Heart right ventricle (tissue), 16 donors: Measurements from ENCODE around the gene TSEN2. TPM values are rescaled to one million over a fixed set of nuclear protein-coding genes. Genes with fewer than 3 reads are reported as not detected.

Experiments
- ATAC-seq, 8 donors: fragments of 200-7000 bp; cut with Tn5 transposase; one replicate each; pipeline ENCODE4 v1.9.1; 2020; ENCODE audit warnings: mild to moderate bottlenecking in 8 of 8, moderate library complexity in 8 of 8, moderate number of reproducible peaks in 1 of 8
- DNase-seq, 2 donors: peaks; one replicate each; pipeline ENCODE4 v3.0.0-alpha.2; 2020
- H3K27ac ChIP-seq, 10 donors: fragments of 200-600 bp; sonication (generic) in 2 of 10; one replicate each; pipeline versions ENCODE4 v1.5.0 to v1.8.0; 2020 to 2022; ENCODE audit warnings: mild to moderate bottlenecking in 3 of 10
- H3K27me3 ChIP-seq, 7 donors: fragments of 200-600 bp; one replicate each; pipeline ENCODE4 v1.8.0; 2021 to 2022; ENCODE audit warnings: mild to moderate bottlenecking in 2 of 7
- H3K36me3 ChIP-seq, 9 donors: fragments of 200-600 bp; sonication (generic) in 1 of 9; one replicate each; pipeline versions ENCODE4 v1.5.0 to v1.8.0; 2020 to 2022; ENCODE audit warnings: mild to moderate bottlenecking in 2 of 9
- H3K4me1 ChIP-seq, 9 donors: fragments of 200-600 bp; sonication (generic) in 1 of 9; one replicate each; pipeline versions ENCODE4 v1.5.0 to v1.8.0; 2020 to 2022; ENCODE audit warnings: mild to moderate bottlenecking in 4 of 9
- H3K4me3 ChIP-seq, 10 donors: fragments of 200-600 bp; sonication (generic) in 2 of 10; one replicate each; pipeline versions ENCODE4 v1.5.0 to v1.8.0; 2020 to 2022; ENCODE audit warnings: mild to moderate bottlenecking in 7 of 10, moderate library complexity in 2 of 10
- H3K9me3 ChIP-seq, 11 donors: fragments of 200-600 bp in 10 of 11; sonication (generic) in 2 of 11; one replicate each; pipeline versions ENCODE4 v1.5.0 to v1.8.0; 2013 to 2022; ENCODE audit warnings: mild to moderate bottlenecking in 2 of 11, control low read depth in 1 of 11, moderate library complexity in 1 of 11
- CTCF ChIP-seq, 9 donors: fragments of 200-600 bp; sonication (generic) in 2 of 9; IDR thresholded peaks; one replicate each; pipeline versions ENCODE4 v1.5.0 to v1.8.0; 2021 to 2022; ENCODE audit warnings: antibody characterized with exemption in 9 of 9, mild to moderate bottlenecking in 5 of 9, moderate library complexity in 1 of 9
- WGBS, 2 donors: extraction: QIAGEN DNeasy Blood & Tissue Kit; methylation state at CpG; one replicate each; pipeline ENCODE4 v1.1.7; 2013; ENCODE audit warnings: inconsistent platforms in 1 of 2; 5-methylcytosine and 5-hydroxymethylcytosine counted together
- intact Hi-C, 10 donors: fragments of 100-400 bp; cut with DNase I; formaldehyde crosslinking; loops; one replicate each; pipeline versions ENCODE4 v1.11.1 to v1.14.2; 2022
- polyA plus RNA-seq, 2 donors: library from polyadenylated mRNA; stranded (reverse); fragments of 200-250 nt; gene quantifications; one replicate each; pipeline ENCODE4 v1.2.3, GENCODE V29; 2013
- total RNA-seq, 10 donors: library from RNA; stranded (reverse); fragmentation: NEBNext Ultra II Directional in 3 of 10; extraction: Animal tissue kit (Norgen Biotek cat#: 25700) in 3 of 10; gene quantifications; one replicate each; pipeline versions ENCODE4 v1.2.1 to v1.2.4, GENCODE V29; 2021 to 2023
- donor health status: Arrhythmogenic right ventricular cardiomyopathy.
- donor health status: ischemic (EF 13 %, LVEDD 7.1; RV severe dilation, severe dysfunction).
- donor health status: healthy with polysubstance abuse.
- donor health status: DM: no; HTN: yes; CAD: no.
- donor health status: DM: no; HTN: no; CAD: no.
- donor health status: ischemic (EF 25% LVEDD 6.9; RV normal size, moderate dysfunction).
- donor health status: ischemic (EF 25% LVEDD 5.7; RV mildly dilated, moderate dysfunction).
- donor health status: healthy.
- donor health status: DM: yes; HTN: yes; CAD: no.
- donor health status: Ischemic cardiomyopathy.
- donor health status: ischemic (EF 35%, LVEDD 5.7; RV mildly dilated, moderate dysfunction).
- donor health status: nonischemic (EF 11% LVEDD 7.7; RV severe dilation, severe dysfunction).
- donor health status: DM: yes; HTN: yes; CAD: no.
- donor health status: PGD.
- donor health status: ischemic (EF 29% LVEDD 5.4; RV normal size, mild dysfunction).
- donor health status: nonischemic (EF 23%, LVEDD 6.1; RV moderate dilation, normal function).

The TSEN2 gene
- total and polyA plus RNA-seq, 12 donors, result 15.7 to 33.7 (median 19.8) TPM

DNA sequence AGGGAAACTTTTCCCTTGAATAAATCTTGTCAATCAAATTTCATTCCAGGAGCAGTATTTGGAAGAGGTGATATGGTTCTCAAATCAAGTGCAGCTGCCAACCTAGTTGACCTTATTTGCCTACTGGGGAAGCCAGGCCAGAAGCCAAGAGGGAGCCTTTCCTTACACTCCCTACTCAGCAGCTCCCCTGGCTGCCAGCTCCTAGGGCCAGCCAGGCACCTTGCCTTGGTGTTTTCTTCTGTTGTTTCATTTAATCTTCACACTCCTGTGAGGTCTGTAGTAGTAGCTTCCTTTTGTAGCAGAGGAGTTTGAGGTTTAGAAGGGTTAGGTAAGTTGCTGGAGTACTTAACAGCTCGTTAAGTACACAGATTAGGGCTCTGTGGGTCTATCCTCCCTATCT is 38.4 kb downstream of the TSEN2 start:
- Histone ChIP-seq H3K9me3 (no peaks in the 10 kb centered on the region), H3K27me3 (no peaks in the 10 kb centered on the region), H3K4me1 (peaks cover 0 to 10% (median 5%) of the 10 kb centered on the region in 9 donors), H3K36me3 (peaks cover 0 to 42% (median 3%) of the 10 kb centered on the region in 9 donors), H3K27ac (peak overlapping the region in 4 of 10 donors; percentile 16 to 37 (median 26)), H3K4me3 (no peak overlapping the region)
- peak; percentile 65 to 93 (median 86) for ATAC-seq
- peak; percentile 35 to 49 for DNase-seq
- TF ChIP-seq CTCF (IDR thresholded peaks at IDR 0.05), result peak in 6 of 9 donors; percentile 10 to 59 (median 42)
- intact Hi-C loops, result no loop called here
- WGBS, 2 donors, result 40 to 77% methylated on average over 1 of the region's 1 CpG

GRCh38 chr3:12527757-12528143 is 43.5 kb downstream of the TSEN2 start:
- TF ChIP-seq CTCF (IDR thresholded peaks at IDR 0.05), result no peak
- no peaks in the 10 kb centered on the region for H3K27me3 ChIP-seq
- no peaks in the 10 kb centered on the region for H3K9me3 ChIP-seq
- intact Hi-C loops, result no loop called here
- ATAC-seq, result no peak
- no peak overlapping the region for H3K4me3 ChIP-seq
- 89 to 90% methylated on average over 3 of the region's 3 CpGs for WGBS, 2 donors
- H3K27ac ChIP-seq, result no peak overlapping the region
- DNase-seq, result no peak
- H3K36me3 ChIP-seq, result peaks cover 0 to 58% (median 13%) of the 10 kb centered on the region in 9 donors
- peaks cover 0 to 5% (median 0%) of the 10 kb centered on the region in 9 donors for H3K4me1 ChIP-seq

DNA sequence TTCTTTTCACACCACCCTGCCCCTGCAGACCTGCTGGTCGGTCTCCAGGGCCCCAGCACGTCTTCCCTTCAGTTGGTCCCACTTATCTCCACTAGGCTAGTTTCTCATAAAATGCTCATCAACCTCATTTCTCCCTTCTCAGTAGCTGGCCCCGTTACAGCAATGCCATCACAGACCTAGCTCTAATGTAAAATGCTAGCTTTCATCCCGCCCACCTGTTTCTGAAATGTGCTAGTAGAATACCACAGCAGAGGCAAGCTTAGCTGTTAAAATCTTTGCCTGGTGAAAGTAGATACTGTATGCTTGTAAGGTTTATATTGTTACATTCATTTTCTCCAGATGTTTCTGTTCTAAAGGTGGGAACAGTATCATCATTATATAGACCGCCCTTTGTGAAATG is 47.9 kb downstream of the TSEN2 start:
- Histone ChIP-seq H3K27me3 (no peaks in the 10 kb centered on the region), H3K27ac (no peak overlapping the region), H3K4me1 (peaks cover 0 to 3% (median 0%) of the 10 kb centered on the region in 9 donors), H3K4me3 (no peak overlapping the region), H3K36me3 (peaks cover 0 to 55% (median 13%) of the 10 kb centered on the region in 9 donors), H3K9me3 (no peaks in the 10 kb centered on the region)
- ATAC-seq (no peak), DNase-seq (no peak)
- 94 to 95% methylated on average over 5 of the region's 5 CpGs for WGBS, 2 donors
- TF ChIP-seq CTCF (IDR thresholded peaks at IDR 0.05), result no peak
- intact Hi-C loops, result no loop called here

DNA sequence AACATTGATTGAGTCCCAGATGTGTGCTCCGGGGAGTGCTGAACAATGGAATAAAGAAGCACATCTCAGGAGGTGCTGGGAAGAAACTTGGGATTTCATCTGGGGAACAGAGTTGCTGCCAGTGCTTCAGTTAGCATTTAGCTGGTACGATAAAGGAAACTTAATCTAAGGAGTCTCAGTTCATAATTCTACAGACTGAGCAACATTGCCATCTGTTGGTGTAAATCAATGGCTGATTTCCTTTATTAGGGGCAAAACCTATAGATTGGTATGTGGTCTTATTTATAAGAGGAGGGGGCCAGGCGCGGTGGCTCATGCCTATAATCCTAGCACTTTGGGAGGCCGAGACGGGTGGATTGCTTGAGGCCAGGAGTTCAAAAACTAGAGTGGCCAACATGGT is 52.1 kb downstream of the TSEN2 start:
- intact Hi-C loops, result no loop called here
- WGBS, 2 donors, result 82 to 87% methylated on average over 6 of the region's 6 CpGs

More for the DNA sequence above, 52.1 kb downstream of the TSEN2 start:
- Histone ChIP-seq H3K27ac (no peak overlapping the region), H3K4me1 (peaks cover 0 to 3% (median 0%) of the 10 kb centered on the region in 9 donors), H3K9me3 (no peaks in the 10 kb centered on the region), H3K27me3 (no peaks in the 10 kb centered on the region), H3K36me3 (peaks cover 0 to 47% (median 6%) of the 10 kb centered on the region in 9 donors), H3K4me3 (no peak overlapping the region)
- no peak for DNase-seq
- peak in 3 of 9 donors; percentile 20 to 26 (median 22) for TF ChIP-seq CTCF (IDR thresholded peaks at IDR 0.05)
- no peak for ATAC-seq
